BLaER1 treated with 17β-estradiol and CSF1 and Interleukin-3, amounts not matched to agents 10 nM and 100 nM (cell line): ENCODE data around the gene CHD2.
"Not testable (repeated sequence)": the region's sequence is repeated elsewhere in the genome, so short reads cannot be mapped to it uniquely, and the experiment has no call there.

Experiments used
- H3K27ac ChIP-seq, 11 experiments: shearing (Covaris generic); formaldehyde crosslinking; 2 replicates each; pipeline ENCODE4 v1.8.1; 2022
- H3K27me3 ChIP-seq, 11 experiments: shearing (Covaris generic); formaldehyde crosslinking; 2 replicates each; pipeline ENCODE4 v1.8.1; 2022
- H3K36me3 ChIP-seq, 11 experiments: shearing (Covaris generic); formaldehyde crosslinking; 2 replicates each; pipeline ENCODE4 v1.8.1; 2022
- H3K4me1 ChIP-seq, 10 experiments: shearing (Covaris generic); formaldehyde crosslinking; 2 replicates each; pipeline ENCODE4 v1.8.1; 2022
- H3K4me2 ChIP-seq, 11 experiments: shearing (Covaris generic); formaldehyde crosslinking; 2 replicates each; pipeline ENCODE4 v1.8.1; 2022
- H3K4me3 ChIP-seq, 10 experiments: shearing (Covaris generic); formaldehyde crosslinking; 2 replicates each; pipeline ENCODE4 v1.8.1; 2022
- H3K9ac ChIP-seq, 11 experiments: shearing (Covaris generic); formaldehyde crosslinking; 2 replicates each; pipeline ENCODE4 v1.8.1; 2022
- H3K9me3 ChIP-seq, 11 experiments: shearing (Covaris generic); formaldehyde crosslinking; replicated peaks in 1 of 11; 2 replicates each; pipeline ENCODE4 v1.8.1; 2022
- H4K20me1 ChIP-seq, 11 experiments: shearing (Covaris generic); formaldehyde crosslinking; 2 replicates each; pipeline ENCODE4 v1.8.1; 2022
- Cebpa-rat ChIP-seq, 11 experiments: shearing (Covaris generic); IDR thresholded peaks; 2 replicates each; pipeline ENCODE4 v1.8.1; 2022

The CHD2 gene

DNA sequence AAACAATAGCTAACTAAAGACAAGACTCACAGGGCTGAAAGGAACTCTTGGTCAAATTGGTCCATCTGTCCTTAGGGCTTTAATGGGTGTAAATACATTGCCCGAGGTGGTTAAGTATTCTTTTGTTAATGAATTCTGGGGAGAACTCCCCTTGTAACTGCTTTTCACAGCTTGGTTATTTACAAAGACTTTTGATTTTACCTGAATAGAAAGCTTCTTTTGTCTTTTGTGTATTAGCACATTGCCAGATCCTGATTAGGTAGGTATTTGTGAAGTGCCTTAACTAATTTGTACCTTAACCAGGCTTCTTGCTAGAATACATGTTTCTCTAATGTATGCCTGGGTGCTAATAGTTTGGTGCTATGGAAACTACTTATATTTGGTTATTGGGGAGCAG lies 14.0 kb downstream of the CHD2 start:
- no peaks in the 10 kb centered on the region for H3K27me3 ChIP-seq
- peak overlapping the region in 8 of 10 experiments; percentile 11 to 36 (median 29); a peak in 9 of 20 replicates for H3K4me3 ChIP-seq
- peak overlapping the region; percentile 71 to 99 (median 79) for H3K4me2 ChIP-seq
- H4K20me1 ChIP-seq, result peaks cover 0 to 35% (median 18%) of the 10 kb centered on the region in 11 experiments; a peak in 11 of 22 replicates
- H3K36me3 ChIP-seq, result peaks cover 44 to 72% (median 62%) of the 10 kb centered on the region in 11 experiments; a peak in 21 of 22 replicates
- peak overlapping the region; percentile 60 to 99 (median 76) for H3K27ac ChIP-seq
- no peak for TF ChIP-seq Cebpa-rat (IDR thresholded peaks at IDR 0.05)
- peaks cover 0 to 12% (median 0%) of the 10 kb centered on the region in 11 experiments; a peak in 3 of 22 replicates for H3K9me3 ChIP-seq
- peaks cover 52 to 97% (median 78%) of the 10 kb centered on the region in 10 experiments for H3K4me1 ChIP-seq
- H3K9ac ChIP-seq, result peak overlapping the region; percentile 33 to 79 (median 57); a peak in 17 of 22 replicates

DNA sequence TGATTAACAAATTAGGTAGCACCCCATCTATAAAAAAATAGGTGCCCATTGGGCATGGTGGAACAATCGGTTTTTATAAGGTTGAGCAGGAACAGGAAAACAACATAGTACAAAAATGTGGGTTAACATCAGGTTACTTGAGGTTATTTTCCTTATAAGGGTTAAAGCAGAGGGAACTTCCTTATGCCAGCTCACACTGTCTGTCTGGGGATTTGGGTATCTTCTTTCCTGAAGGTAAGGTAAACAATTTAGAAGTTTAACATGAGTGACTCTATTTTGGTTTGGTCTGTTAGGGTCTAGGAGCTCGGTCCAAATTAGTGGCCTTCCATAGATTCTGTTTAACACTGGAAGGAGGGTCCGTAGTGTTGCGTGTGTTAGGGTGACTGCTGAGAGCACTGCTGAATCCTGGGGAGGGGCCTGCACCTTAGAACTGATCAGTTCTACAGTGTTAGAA lies 14.7 kb downstream of the CHD2 start:
- H3K36me3 ChIP-seq, result peaks cover 45 to 70% (median 61%) of the 10 kb centered on the region in 11 experiments; a peak in 21 of 22 replicates
- peaks cover 0 to 30% (median 14%) of the 10 kb centered on the region in 11 experiments; a peak in 11 of 22 replicates for H4K20me1 ChIP-seq
- no peak for TF ChIP-seq Cebpa-rat (IDR thresholded peaks at IDR 0.05)
- no peaks in the 10 kb centered on the region for H3K27me3 ChIP-seq
- peak overlapping the region; percentile 71 to 99 (median 79) for H3K4me2 ChIP-seq
- H3K27ac ChIP-seq, result peak overlapping the region; percentile 60 to 99 (median 76)
- H3K4me1 ChIP-seq, result peaks cover 52 to 97% (median 73%) of the 10 kb centered on the region in 10 experiments
- H3K4me3 ChIP-seq, result peak overlapping the region; percentile 11 to 36 (median 23); a peak in 11 of 20 replicates
- H3K9ac ChIP-seq, result peak overlapping the region; percentile 33 to 79 (median 66); a peak in 17 of 22 replicates
- H3K9me3 ChIP-seq, result peaks cover 0 to 12% (median 0%) of the 10 kb centered on the region in 11 experiments; a peak in 3 of 22 replicates

DNA sequence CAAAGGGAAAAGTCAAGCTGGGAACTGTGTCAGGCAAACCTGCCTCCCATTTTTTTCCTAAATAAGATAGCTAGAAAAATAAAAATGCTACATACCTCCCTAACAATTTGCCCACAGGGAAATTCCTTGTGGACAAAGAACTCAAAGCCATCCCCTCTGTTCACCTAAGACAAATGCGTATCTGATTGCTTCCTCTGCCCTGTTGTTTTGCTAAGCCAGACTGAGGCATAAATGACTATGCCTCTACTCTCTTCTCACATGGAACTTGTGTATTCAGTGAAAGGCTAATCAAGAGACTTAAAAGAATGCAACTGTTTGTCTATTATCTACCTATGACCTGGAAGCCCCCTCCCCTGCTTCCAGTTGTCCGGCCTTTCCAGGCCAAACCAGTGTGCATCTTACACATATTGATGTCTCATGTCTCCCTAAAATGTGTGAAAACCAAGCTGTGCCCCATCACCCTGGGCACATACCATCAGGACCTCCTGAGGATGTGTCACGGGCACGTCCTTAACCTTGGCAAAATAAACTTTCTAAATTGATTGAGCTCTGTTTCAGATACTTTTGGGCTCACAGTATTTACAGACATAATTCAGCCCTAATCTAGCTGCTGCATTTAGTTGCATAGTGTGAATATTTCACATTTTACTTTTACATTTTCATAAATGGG lies 15.8 kb downstream of the CHD2 start:
- Histone ChIP-seq H3K4me2 (peak overlapping the region in 9 of 11 experiments; percentile 1 to 99 (median 77); a peak in 11 of 22 replicates), H3K9me3 (peaks cover 0 to 10% (median 0%) of the 10 kb centered on the region in 11 experiments; a peak in 2 of 22 replicates), H3K27ac (peak overlapping the region in 10 of 11 experiments; percentile 65 to 99 (median 76); a peak in 21 of 22 replicates), H3K4me1 (peaks cover 48 to 97% (median 68%) of the 10 kb centered on the region in 10 experiments), H3K9ac (peak overlapping the region in 4 of 11 experiments; percentile 12 to 79 (median 50); a peak in 8 of 22 replicates), H3K4me3 (peak overlapping the region in 1 of 10 experiments; percentile 36; a peak in 1 of 20 replicates), H3K27me3 (no peaks in the 10 kb centered on the region), H3K36me3 (peaks cover 42 to 70% (median 58%) of the 10 kb centered on the region in 11 experiments; a peak in 21 of 22 replicates), H4K20me1 (peaks cover 0 to 22% (median 6%) of the 10 kb centered on the region in 11 experiments; a peak in 9 of 22 replicates)
- no peak for TF ChIP-seq Cebpa-rat (IDR thresholded peaks at IDR 0.05)

DNA sequence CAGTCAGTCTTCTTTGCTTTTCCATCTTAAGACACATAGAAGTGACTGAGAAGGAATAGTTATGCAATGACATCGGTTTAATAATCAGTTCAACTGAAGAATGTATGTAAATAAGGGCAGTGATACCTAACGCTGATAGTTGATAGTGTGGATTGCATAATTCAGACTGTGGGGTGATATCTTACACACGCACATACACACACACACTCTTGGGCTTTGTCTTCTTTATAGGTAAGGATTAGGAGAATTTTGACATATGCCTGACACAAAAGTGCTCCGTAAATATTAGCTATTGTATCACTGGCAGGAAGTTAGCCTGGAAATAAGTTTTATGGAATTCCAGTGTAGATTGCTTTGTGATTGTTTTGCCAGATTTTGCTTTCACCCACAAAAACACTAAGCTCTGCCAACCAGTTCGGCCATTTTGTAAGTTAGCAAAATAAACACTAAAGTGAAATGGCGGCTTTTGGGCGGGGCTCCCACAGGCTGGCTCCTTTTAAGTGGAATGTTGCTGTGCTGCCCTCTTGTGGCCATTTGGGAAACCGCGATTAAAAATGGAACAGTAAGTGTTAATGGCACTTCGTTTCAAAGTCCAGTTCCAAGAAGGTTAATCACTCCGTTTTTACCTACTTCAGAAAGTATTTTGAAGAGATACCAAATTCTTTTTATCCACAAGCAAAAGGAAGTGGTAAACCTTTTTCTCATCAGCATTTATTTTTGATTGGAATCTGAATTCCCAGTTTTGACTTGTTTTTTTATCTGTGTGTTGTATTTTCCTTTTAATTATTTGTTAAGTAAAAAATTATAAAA lies 17.7 kb downstream of the CHD2 start:
- Histone ChIP-seq H3K9me3 (peaks cover 0 to 10% (median 0%) of the 10 kb centered on the region in 11 experiments; a peak in 2 of 22 replicates), H3K4me2 (peak overlapping the region in 9 of 11 experiments; percentile 4 to 99 (median 24); a peak in 16 of 22 replicates), H3K4me1 (peaks cover 49 to 97% (median 68%) of the 10 kb centered on the region in 10 experiments), H3K9ac (peak overlapping the region in 9 of 11 experiments; percentile 10 to 70 (median 38); a peak in 15 of 22 replicates), H3K4me3 (no peak overlapping the region), H3K27ac (peak overlapping the region; percentile 66 to 99 (median 76); a peak in 21 of 22 replicates), H3K27me3 (no peaks in the 10 kb centered on the region), H4K20me1 (peaks cover 0 to 26% (median 14%) of the 10 kb centered on the region in 11 experiments; a peak in 12 of 22 replicates), H3K36me3 (peaks cover 47 to 74% (median 60%) of the 10 kb centered on the region in 11 experiments; a peak in 21 of 22 replicates)
- TF ChIP-seq Cebpa-rat (IDR thresholded peaks at IDR 0.05), result peak in 1 of 11 experiments; percentile 47; a peak in 2 of 22 replicates

DNA sequence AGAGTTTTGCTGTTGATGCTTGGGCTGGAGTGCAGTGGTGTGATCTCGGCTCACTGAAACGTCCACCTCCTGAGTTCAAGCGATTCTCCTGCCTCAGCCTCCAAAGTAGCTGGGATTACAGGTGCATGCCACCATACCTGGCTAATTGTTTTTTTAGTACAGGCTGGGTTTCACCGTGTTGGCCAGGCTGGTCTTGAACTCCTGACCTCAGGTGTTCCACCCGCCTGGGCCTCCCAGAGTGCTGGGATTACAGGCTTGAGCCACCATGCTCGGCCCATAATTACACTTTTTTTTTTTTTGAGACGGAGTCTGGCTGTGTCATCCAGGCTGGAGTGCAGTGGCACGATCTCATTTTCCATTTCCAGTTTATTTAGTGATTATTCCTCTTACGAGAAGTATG lies 18.8 kb downstream of the CHD2 start:
- not testable (repeated sequence) for H3K4me3 ChIP-seq, H3K9me3 ChIP-seq, H3K27me3 ChIP-seq
- peaks cover 38 to 97% (median 57%) of the 10 kb centered on the region in 10 experiments for H3K4me1 ChIP-seq
- H3K4me2 ChIP-seq, result peak overlapping the region in 3 of 11 experiments; percentile 38 to 72 (median 65); a peak in 6 of 22 replicates
- H3K9ac ChIP-seq, result peak overlapping the region in 2 of 11 experiments; percentile 41 to 43; a peak in 2 of 22 replicates
- H3K27ac ChIP-seq, result peak overlapping the region in 5 of 11 experiments; percentile 2 to 85 (median 19); a peak in 3 of 22 replicates
- H3K36me3 ChIP-seq, result peaks cover 57 to 75% (median 66%) of the 10 kb centered on the region in 11 experiments
- H4K20me1 ChIP-seq, result peaks cover 0 to 29% (median 21%) of the 10 kb centered on the region in 11 experiments; a peak in 14 of 22 replicates

DNA sequence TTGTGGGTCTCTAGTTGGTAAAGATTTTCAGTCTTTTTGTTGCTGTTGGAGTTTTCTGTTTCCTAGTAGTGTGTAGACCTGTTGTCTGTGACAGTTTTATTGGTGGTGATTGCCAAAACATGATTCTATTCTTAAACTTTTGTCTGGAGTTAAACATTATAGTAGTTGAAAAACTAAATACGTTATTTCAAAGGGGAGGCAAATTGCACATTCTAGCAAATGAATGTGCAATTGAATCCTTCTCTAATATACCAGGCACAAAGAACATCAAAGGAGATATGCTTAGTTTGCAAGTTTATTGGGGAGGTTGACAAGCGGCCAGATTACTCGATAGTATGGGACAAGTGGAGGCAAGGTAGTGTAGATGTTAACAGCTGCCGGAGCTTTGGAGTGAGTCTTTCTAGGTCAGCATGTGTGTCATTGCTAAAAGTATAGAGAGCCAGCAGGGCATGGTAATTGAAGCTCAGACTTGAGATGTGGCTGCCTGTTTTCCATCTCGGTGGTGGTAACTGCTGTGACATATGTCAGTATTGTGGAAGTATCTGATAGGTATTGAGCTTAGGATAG lies 20.6 kb downstream of the CHD2 start:
- no peak for TF ChIP-seq Cebpa-rat (IDR thresholded peaks at IDR 0.05)
- H3K27ac ChIP-seq, result peak overlapping the region in 6 of 11 experiments; percentile 13 to 64 (median 47); a peak in 8 of 22 replicates
- H4K20me1 ChIP-seq, result peaks cover 0 to 47% (median 27%) of the 10 kb centered on the region in 11 experiments; a peak in 14 of 22 replicates
- H3K4me3 ChIP-seq, result no peak overlapping the region
- H3K4me1 ChIP-seq, result peaks cover 22 to 85% (median 41%) of the 10 kb centered on the region in 10 experiments; a peak in 19 of 20 replicates
- peaks cover 0 to 10% (median 0%) of the 10 kb centered on the region in 11 experiments; a peak in 2 of 22 replicates for H3K9me3 ChIP-seq
- H3K4me2 ChIP-seq, result peak overlapping the region in 5 of 11 experiments; percentile 50 to 72 (median 65); a peak in 11 of 22 replicates
- H3K36me3 ChIP-seq, result peaks cover 74 to 91% (median 84%) of the 10 kb centered on the region in 11 experiments
- no peaks in the 10 kb centered on the region for H3K27me3 ChIP-seq
- H3K9ac ChIP-seq, result peak overlapping the region in 3 of 11 experiments; percentile 8 to 31 (median 11); a peak in 2 of 22 replicates

DNA sequence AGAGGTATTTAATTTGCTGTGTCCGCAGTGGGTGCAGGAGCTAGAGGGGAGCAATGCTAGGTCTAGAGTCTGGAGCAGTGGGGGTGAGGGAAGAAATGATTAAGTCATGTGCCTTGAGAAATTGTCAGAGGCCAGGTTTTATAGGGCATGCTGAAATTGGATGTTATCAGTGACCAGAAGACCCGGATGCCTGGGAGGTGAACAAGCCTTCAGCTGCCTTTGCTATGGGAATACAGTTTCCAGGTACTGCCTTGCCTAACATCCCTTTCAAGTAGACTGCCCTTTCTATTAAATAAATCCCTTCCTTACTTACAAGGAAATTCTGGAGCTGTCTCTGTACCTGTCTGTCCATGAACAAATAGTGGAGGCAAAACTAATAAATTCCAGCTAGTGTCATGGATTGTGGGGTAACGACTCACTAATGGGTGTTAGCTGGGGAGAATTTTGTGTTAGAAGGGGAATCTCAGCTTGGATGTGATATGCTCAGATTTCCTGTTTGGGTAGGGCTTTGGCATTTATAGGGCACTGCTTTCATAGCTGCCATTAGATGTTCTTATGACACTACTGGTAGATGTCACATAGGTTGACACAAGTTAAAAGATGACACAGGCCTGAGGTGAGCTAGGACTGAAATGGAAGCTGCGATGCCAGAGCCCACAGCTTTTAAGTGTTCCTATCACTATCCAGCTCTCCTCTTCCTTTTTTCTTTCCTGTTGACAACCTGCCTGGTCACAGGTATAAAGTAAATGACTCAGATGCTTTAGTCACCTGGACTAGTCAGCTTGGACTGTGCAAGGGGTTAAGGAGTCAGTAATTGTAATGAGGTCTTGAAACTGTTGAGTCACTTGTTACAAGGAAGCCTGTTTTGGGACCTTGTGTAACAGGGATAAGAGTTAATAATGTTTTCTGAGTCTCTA lies 21.3 kb downstream of the CHD2 start:
- peaks cover 18 to 77% (median 37%) of the 10 kb centered on the region in 10 experiments; a peak in 18 of 20 replicates for H3K4me1 ChIP-seq
- no peaks in the 10 kb centered on the region for H3K27me3 ChIP-seq
- peaks cover 0 to 54% (median 29%) of the 10 kb centered on the region in 11 experiments; a peak in 14 of 22 replicates for H4K20me1 ChIP-seq
- no peak for TF ChIP-seq Cebpa-rat (IDR thresholded peaks at IDR 0.05)
- H3K9ac ChIP-seq, result peak overlapping the region in 5 of 11 experiments; percentile 4 to 31 (median 11); a peak in 5 of 22 replicates
- no peak overlapping the region for H3K4me3 ChIP-seq
- H3K27ac ChIP-seq, result peak overlapping the region in 8 of 11 experiments; percentile 13 to 64 (median 36); a peak in 13 of 22 replicates
- H3K4me2 ChIP-seq, result peak overlapping the region in 8 of 11 experiments; percentile 6 to 72 (median 56); a peak in 15 of 22 replicates
- peaks cover 76 to 91% (median 84%) of the 10 kb centered on the region in 11 experiments for H3K36me3 ChIP-seq
- peaks cover 0 to 8% (median 0%) of the 10 kb centered on the region in 11 experiments; a peak in 2 of 22 replicates for H3K9me3 ChIP-seq
